Hepatocyte (in vitro differentiated cells): Measurements from ENCODE around the gene PRSS22. TPM values are rescaled to one million over a fixed set of nuclear protein-coding genes. Genes with fewer than 3 reads are reported as not detected.

Experiments
- DNase-seq: peaks from one replicate; pipeline ENCODE4 v3.0.0-alpha.2; 2016; ENCODE audit warnings: low spot score
- H2AFZ ChIP-seq: fragments of 200-600 bp; sonication (generic); 2 replicates; pipeline ENCODE4 v1.6.0; 2016; ENCODE audit warnings: antibody characterized with exemption, mild to moderate bottlenecking
- H3K27ac ChIP-seq: fragments of 200-600 bp; sonication (generic); 2 replicates; pipeline ENCODE4 v1.5.1; 2016; ENCODE audit warnings: mild to moderate bottlenecking
- H3K27me3 ChIP-seq: fragments of 200-600 bp; sonication (generic); 2 replicates; pipeline ENCODE4 v1.6.1; 2016
- H3K36me3 ChIP-seq: fragments of 200-600 bp; sonication (generic); replicated peaks from 2 replicates; pipeline ENCODE4 v1.5.1; 2016; ENCODE audit warnings: low read depth; ENCODE audit not compliant: insufficient read depth
- H3K4me1 ChIP-seq: fragments of 200-600 bp; sonication (generic); 2 replicates; pipeline ENCODE4 v1.5.1; 2016; ENCODE audit warnings: mild to moderate bottlenecking, moderate library complexity; ENCODE audit not compliant: insufficient read depth
- H3K4me2 ChIP-seq: fragments of 200-600 bp; sonication (generic); 2 replicates; pipeline ENCODE4 v1.6.0; 2016
- H3K4me3 ChIP-seq: fragments of 200-600 bp; sonication (generic); 2 replicates; pipeline ENCODE4 v1.5.1; 2016; ENCODE audit warnings: mild to moderate bottlenecking
- H3K79me2 ChIP-seq: fragments of 200-600 bp; sonication (generic); 2 replicates; pipeline ENCODE4 v1.6.0; 2017; ENCODE audit warnings: mild to moderate bottlenecking
- H3K9me2 ChIP-seq: fragments of 200-600 bp; sonication (generic); replicated peaks from 2 replicates; pipeline ENCODE4 v1.6.0; 2017; ENCODE audit warnings: mild to moderate bottlenecking; ENCODE audit not compliant: insufficient read depth
- H3K9me3 ChIP-seq: fragments of 200-600 bp; sonication (generic); 2 replicates; pipeline ENCODE4 v1.5.1; 2016; ENCODE audit warnings: low read depth, mild to moderate bottlenecking
- H4K20me1 ChIP-seq: fragments of 200-600 bp; sonication (generic); 2 replicates; pipeline ENCODE4 v1.6.0; 2016; ENCODE audit warnings: mild to moderate bottlenecking; ENCODE audit not compliant: insufficient read depth, poor library complexity, severe bottlenecking
- EZH2 ChIP-seq: fragments of 200-600 bp; sonication (generic); IDR thresholded peaks from 2 replicates; pipeline ENCODE4 v1.6.1; 2016; ENCODE audit warnings: antibody characterized with exemption, mild to moderate bottlenecking, borderline replicate concordance
- EZH2phosphoT487 ChIP-seq: fragments of 200-600 bp; sonication (generic); IDR thresholded peaks from one replicate; pipeline ENCODE4 v1.6.1; 2018; ENCODE audit warnings: antibody characterized with exemption, mild to moderate bottlenecking, low read depth, moderate library complexity; ENCODE audit not compliant: unreplicated experiment, severe bottlenecking
- WGBS: methylation state at CpG from one replicate; pipeline ENCODE4 v1.1.6; 2016; ENCODE audit warnings: low lambda C conversion rate; ENCODE audit errors: missing lambda C conversion rate; 5-methylcytosine and 5-hydroxymethylcytosine counted together
- polyA plus RNA-seq: library from polyadenylated mRNA; unstranded; fragments of >200 nt; fragmentation: Nextera tagmentation; extraction: Ambion mirVana; gene quantifications from 2 replicates; pipeline ENCODE4 v1.2.1, GENCODE V29; 2016
- total RNA-seq: library from RNA; depleted of rRNA; stranded (reverse); fragments of >200 nt; gene quantifications from 2 replicates; pipeline ENCODE4 v1.2.3, GENCODE V29; 2014
- TF ChIP-seq, protein P1 (sequence below): fragments of 200-600 bp; sonication (generic); IDR thresholded peaks from 2 replicates; pipeline ENCODE4 v1.5.1; 2016; ENCODE audit warnings: antibody characterized with exemption, mild to moderate bottlenecking; ENCODE audit not compliant: poor library complexity

PRSS22 gene
- total and polyA plus RNA-seq, 2 experiments from 2014 or later: 60.2 to 66.3 TPM

DNA sequence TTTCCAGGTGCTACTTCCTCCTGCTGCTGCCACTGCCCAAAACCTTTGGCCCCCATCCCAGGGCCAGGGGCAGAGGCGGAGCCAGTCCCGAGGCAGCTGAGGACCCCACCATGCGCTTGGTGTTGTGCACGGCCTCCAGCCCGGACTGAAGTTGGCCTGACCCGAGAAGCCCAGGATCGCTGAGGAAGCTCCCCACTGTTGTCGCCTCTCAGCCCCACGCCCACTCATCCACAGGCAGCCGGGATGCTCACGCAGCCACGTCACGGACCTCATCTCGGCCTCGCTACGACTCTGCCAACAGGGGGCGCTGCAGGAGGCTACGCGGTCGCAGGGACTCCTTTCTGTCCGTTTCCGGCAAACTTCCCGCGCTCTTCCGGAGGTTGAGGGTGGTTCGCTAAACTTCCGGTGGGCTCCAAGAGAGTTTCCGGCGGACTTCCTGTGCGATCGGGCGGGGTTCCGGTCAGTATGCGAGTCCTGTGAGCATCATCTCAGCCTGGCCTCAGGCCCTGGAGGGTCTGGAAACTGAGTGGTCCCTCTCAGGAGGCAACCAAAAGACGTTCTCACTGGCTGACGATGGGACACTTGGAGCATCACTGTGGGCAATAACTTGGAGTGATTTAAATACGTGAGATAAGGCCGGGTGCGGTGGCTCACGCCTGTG is 15.5 kb downstream of the PRSS22 start:
- H2AFZ ChIP-seq: no peak overlapping the region
- no peaks in the 10 kb centered on the region for H3K79me2 ChIP-seq
- H3K27ac ChIP-seq: no peak overlapping the region
- WGBS: 72% methylated on average over 40 of the region's 40 CpGs
- no peaks in the 10 kb centered on the region for H3K9me3 ChIP-seq
- no peak overlapping the region for H3K4me3 ChIP-seq
- no peaks in the 10 kb centered on the region for H4K20me1 ChIP-seq
- no peak overlapping the region for H3K4me2 ChIP-seq
- H3K27me3 ChIP-seq: no peaks in the 10 kb centered on the region
- no peak for DNase-seq
- no peaks in the 10 kb centered on the region for H3K36me3 ChIP-seq
- TF ChIP-seq, protein P1, sequence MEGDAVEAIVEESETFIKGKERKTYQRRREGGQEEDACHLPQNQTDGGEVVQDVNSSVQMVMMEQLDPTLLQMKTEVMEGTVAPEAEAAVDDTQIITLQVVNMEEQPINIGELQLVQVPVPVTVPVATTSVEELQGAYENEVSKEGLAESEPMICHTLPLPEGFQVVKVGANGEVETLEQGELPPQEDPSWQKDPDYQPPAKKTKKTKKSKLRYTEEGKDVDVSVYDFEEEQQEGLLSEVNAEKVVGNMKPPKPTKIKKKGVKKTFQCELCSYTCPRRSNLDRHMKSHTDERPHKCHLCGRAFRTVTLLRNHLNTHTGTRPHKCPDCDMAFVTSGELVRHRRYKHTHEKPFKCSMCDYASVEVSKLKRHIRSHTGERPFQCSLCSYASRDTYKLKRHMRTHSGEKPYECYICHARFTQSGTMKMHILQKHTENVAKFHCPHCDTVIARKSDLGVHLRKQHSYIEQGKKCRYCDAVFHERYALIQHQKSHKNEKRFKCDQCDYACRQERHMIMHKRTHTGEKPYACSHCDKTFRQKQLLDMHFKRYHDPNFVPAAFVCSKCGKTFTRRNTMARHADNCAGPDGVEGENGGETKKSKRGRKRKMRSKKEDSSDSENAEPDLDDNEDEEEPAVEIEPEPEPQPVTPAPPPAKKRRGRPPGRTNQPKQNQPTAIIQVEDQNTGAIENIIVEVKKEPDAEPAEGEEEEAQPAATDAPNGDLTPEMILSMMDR: peak; percentile 31
- TF ChIP-seq EZH2phosphoT487: no peak
- H3K9me2 ChIP-seq: no peaks in the 10 kb centered on the region
- H3K4me1 ChIP-seq: peaks cover 4% of the 10 kb centered on the region

DNA sequence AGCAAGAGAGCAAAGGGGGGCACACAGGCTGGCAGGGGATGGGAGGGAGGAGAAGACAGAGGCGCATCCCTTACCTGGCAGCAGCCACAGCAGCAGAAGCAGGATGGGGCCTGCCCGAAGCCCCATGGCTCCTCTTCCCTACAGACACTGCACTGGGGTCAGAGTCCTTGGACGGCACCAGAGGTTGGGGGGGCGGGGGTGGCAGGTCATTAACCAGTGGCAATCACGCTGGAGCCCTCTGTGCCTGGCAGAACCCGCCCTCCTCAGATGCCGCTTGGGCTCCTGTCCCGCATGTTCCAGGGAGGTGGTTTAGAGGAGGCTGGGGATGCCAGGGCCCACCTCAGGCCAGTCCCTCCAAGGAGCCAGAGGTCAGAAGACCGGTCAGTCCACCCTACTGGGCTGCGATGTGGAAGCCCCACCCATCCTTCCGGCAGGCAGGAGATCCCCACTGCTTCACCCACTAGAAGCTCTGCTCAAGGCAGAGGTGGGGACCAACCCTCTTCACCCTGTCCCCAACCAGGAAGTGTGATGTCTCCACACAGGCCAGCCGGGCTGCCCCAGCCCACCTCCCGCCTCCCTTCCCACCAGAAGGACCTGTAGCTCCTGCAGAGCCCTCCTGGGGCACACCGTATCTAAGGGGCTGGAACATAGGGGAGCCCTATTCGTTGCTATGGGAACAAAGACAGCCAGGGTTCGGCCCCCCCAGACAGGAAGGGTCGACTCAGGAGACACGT is 16.2 kb downstream of the PRSS22 start:
- Histone ChIP-seq H2AFZ (no peak overlapping the region), H3K36me3 (no peaks in the 10 kb centered on the region), H3K9me2 (no peaks in the 10 kb centered on the region), H3K27ac (no peak overlapping the region), H4K20me1 (no peaks in the 10 kb centered on the region), H3K79me2 (no peaks in the 10 kb centered on the region), H3K4me1 (no peaks in the 10 kb centered on the region), H3K4me2 (no peak overlapping the region), H3K4me3 (no peak overlapping the region), H3K9me3 (no peaks in the 10 kb centered on the region), H3K27me3 (no peaks in the 10 kb centered on the region)
- no peak for TF ChIP-seq EZH2phosphoT487
- TF ChIP-seq, protein P1: no peak
- no peak for TF ChIP-seq EZH2
- WGBS: 86% methylated on average over 18 of the region's 18 CpGs
- no peak for DNase-seq

DNA sequence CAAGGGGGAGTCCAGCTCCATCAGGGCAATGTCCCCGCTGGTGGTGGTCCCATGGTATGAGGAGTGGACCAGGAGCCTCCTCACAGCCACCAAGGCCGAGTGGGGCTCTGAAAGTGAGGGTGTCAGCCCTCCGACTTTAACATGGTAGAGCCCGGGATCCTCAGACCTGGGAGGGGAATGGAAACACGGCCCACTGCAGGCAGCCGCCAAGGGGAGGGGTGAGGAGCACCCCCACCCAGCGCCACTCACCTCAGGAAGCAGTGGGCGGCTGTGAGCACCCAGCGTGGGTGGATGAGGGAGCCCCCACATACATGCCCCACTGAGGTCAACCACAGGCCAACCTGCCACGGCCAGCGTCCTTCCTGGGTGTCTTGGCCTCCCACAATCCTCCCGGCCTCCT is 17.1 kb downstream of the PRSS22 start:
- Histone ChIP-seq H3K4me1 (peaks cover 5% of the 10 kb centered on the region), H2AFZ (no peak overlapping the region), H4K20me1 (no peaks in the 10 kb centered on the region), H3K27me3 (no peaks in the 10 kb centered on the region), H3K79me2 (no peaks in the 10 kb centered on the region), H3K4me2 (no peak overlapping the region), H3K27ac (no peak overlapping the region), H3K9me2 (no peaks in the 10 kb centered on the region), H3K4me3 (no peak overlapping the region), H3K36me3 (no peaks in the 10 kb centered on the region), H3K9me3 (no peaks in the 10 kb centered on the region)
- no peak for DNase-seq
- TF ChIP-seq EZH2 (no peak), EZH2phosphoT487 (no peak)
- TF ChIP-seq, protein P1: no peak
- 95% methylated on average over 11 of the region's 12 CpGs for WGBS
